Immature natural killer cell (primary cell): ENCODE data around the gene SMARCE1. TPM values are rescaled to one million over a fixed set of nuclear protein-coding genes. Genes with fewer than 3 reads are reported as not detected.

ENCODE experiments used
- DNase-seq, 3 donors: peaks; one replicate each; pipeline ENCODE4 v3.0.0; 2022; ENCODE audit warnings: mixed read lengths in 1 of 3
- H3K27ac Mint-ChIP-seq, 6 donors: one replicate each; pipeline ENCODE4 v1.8.0; 2020; ENCODE audit warnings: mixed read lengths in 6 of 6, mild to moderate bottlenecking in 5 of 6, inconsistent platforms in 4 of 6, moderate library complexity in 3 of 6
- H3K27me3 Mint-ChIP-seq, 3 donors: one replicate each; pipeline ENCODE4 v1.8.0; 2020 to 2021; ENCODE audit warnings: low read depth in 3 of 3, mild to moderate bottlenecking in 3 of 3, mixed read lengths in 3 of 3, moderate library complexity in 3 of 3, inconsistent platforms in 1 of 3
- H3K36me3 Mint-ChIP-seq, 3 donors: one replicate each; pipeline ENCODE4 v1.8.0; 2020; ENCODE audit warnings: mixed read lengths in 3 of 3, inconsistent platforms in 2 of 3, mild to moderate bottlenecking in 2 of 3
- H3K4me1 Mint-ChIP-seq, 2 donors: one replicate each; pipeline ENCODE4 v1.8.0; 2020; ENCODE audit warnings: inconsistent platforms in 2 of 2, mild to moderate bottlenecking in 2 of 2, mixed read lengths in 2 of 2, moderate library complexity in 1 of 2
- H3K4me3 Mint-ChIP-seq, 5 donors: one replicate each; pipeline ENCODE4 v1.8.0; 2020; ENCODE audit warnings: mild to moderate bottlenecking in 5 of 5, mixed read lengths in 5 of 5, inconsistent platforms in 3 of 5, moderate library complexity in 3 of 5
- H3K9me3 Mint-ChIP-seq, 6 donors: one replicate each; pipeline ENCODE4 v1.8.0; 2020; ENCODE audit warnings: mild to moderate bottlenecking in 6 of 6, mixed read lengths in 6 of 6, inconsistent platforms in 4 of 6, moderate library complexity in 3 of 6
- polyA plus RNA-seq, 3 donors: library from polyadenylated mRNA; unstranded; fragments of 300-500 nt; fragmentation: Illumina TruSeq; gene quantifications; one replicate each; pipeline ENCODE4 v1.2.3, GENCODE V29; 2021

SMARCE1 gene
- 100 to 1,000 TPM; 196 to 261 (median 223) TPM for polyA plus RNA-seq

GRCh38 chr17:40647624-40648383 lies at the start of gene SMARCE1:
Gene SMARCE1 (minus strand): TSS chr17:40647818. CDS start chr17:40645802, 2,016 bp downstream.
- Mint-ChIP-seq H3K9me3 (no peaks in the 10 kb centered on the region), H3K4me3 (peak within 1 kb of the TSS; percentile 90 to 98 (median 95)), H3K36me3 (peaks cover 0 to 19% (median 13%) of the 10 kb centered on the region in 3 donors), H3K27ac (peak within 1 kb of the TSS; percentile 96 to 99 (median 98)), H3K27me3 (peaks cover 12 to 22% (median 21%) of the 10 kb centered on the region in 3 donors), H3K4me1 (peaks cover 42 to 63% of the 10 kb centered on the region in 2 donors)
- DNase-seq = peak; percentile 86 to 89 (median 89)

DNA sequence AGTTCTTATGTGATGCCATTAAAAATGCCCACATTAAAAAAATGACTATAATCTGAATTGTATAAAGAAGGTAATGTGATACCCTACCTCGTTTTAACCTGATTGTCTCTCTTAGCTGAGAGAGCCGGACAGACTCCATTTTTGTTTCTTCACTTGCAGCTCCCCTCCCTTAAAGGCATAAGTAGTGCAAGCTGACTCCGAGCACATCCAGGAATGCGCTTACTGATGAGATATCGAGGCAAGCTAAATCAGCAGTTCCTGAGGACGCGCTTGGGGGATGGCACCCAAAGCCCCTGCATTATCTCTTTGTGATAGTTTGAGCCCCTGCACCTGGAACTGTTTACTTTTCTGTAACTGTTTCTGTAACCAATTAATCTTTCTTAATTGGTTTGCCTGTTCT lies 49.7 kb upstream of the SMARCE1 start:
- H3K36me3 Mint-ChIP-seq = no peaks in the 10 kb centered on the region
- no peak overlapping the region for H3K27ac Mint-ChIP-seq
- no peaks in the 10 kb centered on the region for H3K4me1 Mint-ChIP-seq
- no peak for DNase-seq
- H3K27me3 Mint-ChIP-seq = peaks cover 6 to 15% (median 13%) of the 10 kb centered on the region in 3 donors
- no peaks in the 10 kb centered on the region for H3K9me3 Mint-ChIP-seq
- no peak overlapping the region for H3K4me3 Mint-ChIP-seq

DNA sequence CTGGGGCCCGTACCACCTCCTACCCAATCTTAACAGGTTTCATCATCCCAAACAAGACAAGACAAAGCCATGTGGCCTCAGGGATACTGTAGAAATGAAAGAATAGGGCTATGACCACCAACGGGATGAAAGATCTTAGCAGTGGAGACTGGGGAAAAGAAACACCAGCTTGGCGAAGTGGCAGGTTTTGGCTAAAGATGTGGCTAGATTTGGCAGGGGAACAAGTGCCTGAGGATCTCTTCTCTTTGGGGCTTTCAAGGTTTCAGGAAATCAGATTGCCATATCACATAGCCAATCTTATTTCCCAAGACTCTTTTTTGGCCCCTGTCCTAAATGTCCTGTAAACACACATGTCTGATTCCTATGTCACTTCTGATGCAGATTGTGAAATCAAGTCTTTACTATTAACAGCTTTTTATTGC lies 49.0 kb upstream of the SMARCE1 start:
- DNase-seq = no peak
- no peaks in the 10 kb centered on the region for H3K4me1 Mint-ChIP-seq
- no peak overlapping the region for H3K4me3 Mint-ChIP-seq
- H3K27ac Mint-ChIP-seq = no peak overlapping the region
- H3K36me3 Mint-ChIP-seq = no peaks in the 10 kb centered on the region
- H3K9me3 Mint-ChIP-seq = no peaks in the 10 kb centered on the region
- peaks cover 4 to 17% (median 13%) of the 10 kb centered on the region in 3 donors for H3K27me3 Mint-ChIP-seq

- Mint-ChIP-seq H3K27me3 (peaks cover 2 to 18% (median 12%) of the 10 kb centered on the region in 3 donors), H3K4me1 (no peaks in the 10 kb centered on the region)
These were observed 48.4 kb upstream of the SMARCE1 start for GRCh38 chr17:40695874-40696472.

GRCh38 chr17:40694584-40694983 lies 47.0 kb upstream of the SMARCE1 start:
- DNase-seq = no peak
- no peak overlapping the region for H3K4me3 Mint-ChIP-seq
- H3K27me3 Mint-ChIP-seq = peaks cover 2 to 23% (median 10%) of the 10 kb centered on the region in 3 donors
- H3K4me1 Mint-ChIP-seq = no peaks in the 10 kb centered on the region
- no peak overlapping the region for H3K27ac Mint-ChIP-seq
- no peaks in the 10 kb centered on the region for H3K36me3 Mint-ChIP-seq
- no peaks in the 10 kb centered on the region for H3K9me3 Mint-ChIP-seq

More at GRCh38 chr17:40695874-40696472, 48.4 kb upstream of the SMARCE1 start:
- no peak overlapping the region for H3K4me3 Mint-ChIP-seq
- H3K36me3 Mint-ChIP-seq = no peaks in the 10 kb centered on the region
- no peaks in the 10 kb centered on the region for H3K9me3 Mint-ChIP-seq
- DNase-seq = no peak
- no peak overlapping the region for H3K27ac Mint-ChIP-seq

DNA sequence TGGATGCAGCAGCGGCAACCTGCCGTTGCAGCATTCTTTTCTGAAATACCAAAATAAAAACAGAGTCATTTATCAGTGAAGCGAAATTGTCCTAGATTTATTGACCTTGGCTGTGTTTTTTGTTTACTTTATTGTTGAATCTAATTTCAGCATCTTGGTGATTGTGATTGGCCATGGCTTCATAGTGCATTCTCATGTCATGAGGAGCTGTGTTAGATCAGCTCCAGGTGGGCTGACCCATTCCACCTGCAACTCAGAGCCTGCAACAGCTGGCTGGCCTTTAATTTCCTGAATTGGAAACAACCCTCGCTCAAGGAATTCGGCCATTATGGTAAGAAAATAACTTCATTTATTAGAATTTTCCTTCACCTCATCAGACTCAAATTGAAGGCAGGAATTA lies 39.5 kb upstream of the SMARCE1 start:
- Mint-ChIP-seq H3K4me3 (no peak overlapping the region), H3K27me3 (peaks cover 0 to 10% (median 2%) of the 10 kb centered on the region in 3 donors), H3K27ac (no peak overlapping the region), H3K36me3 (no peaks in the 10 kb centered on the region), H3K4me1 (no peaks in the 10 kb centered on the region), H3K9me3 (no peaks in the 10 kb centered on the region)
- no peak for DNase-seq

DNA sequence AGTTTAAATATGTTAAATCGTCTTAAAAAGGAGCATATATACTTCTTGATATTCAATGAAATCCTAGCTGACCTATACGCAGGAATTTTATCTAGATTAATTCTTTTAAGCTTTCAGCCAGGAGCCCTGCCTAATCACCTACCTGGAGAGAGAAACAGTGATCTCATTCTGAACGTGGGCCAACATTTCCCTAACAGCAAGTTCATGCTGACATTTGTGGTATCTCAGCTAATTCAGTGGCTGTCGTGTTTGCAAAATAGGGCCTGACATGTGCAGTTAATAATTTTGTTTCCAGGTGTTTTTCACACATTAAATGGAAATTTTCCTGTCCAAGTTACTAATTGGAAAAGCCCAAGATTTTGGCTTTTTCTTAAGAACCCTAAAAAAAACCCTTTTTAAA lies 38.6 kb upstream of the SMARCE1 start:
- Mint-ChIP-seq H3K36me3 (no peaks in the 10 kb centered on the region), H3K27me3 (peaks cover 0 to 7% (median 2%) of the 10 kb centered on the region in 3 donors), H3K9me3 (no peaks in the 10 kb centered on the region), H3K4me3 (no peak overlapping the region), H3K4me1 (no peaks in the 10 kb centered on the region), H3K27ac (no peak overlapping the region)
- DNase-seq = no peak

GRCh38 chr17:40680998-40681397 lies 33.4 kb upstream of the SMARCE1 start:
- DNase-seq = no peak
- H3K4me3 Mint-ChIP-seq = no peak overlapping the region
- H3K27me3 Mint-ChIP-seq = peaks cover 3 to 15% (median 10%) of the 10 kb centered on the region in 3 donors
- H3K36me3 Mint-ChIP-seq = no peaks in the 10 kb centered on the region
- H3K9me3 Mint-ChIP-seq = no peaks in the 10 kb centered on the region
- no peak overlapping the region for H3K27ac Mint-ChIP-seq
- H3K4me1 Mint-ChIP-seq = no peaks in the 10 kb centered on the region

- H3K4me3 Mint-ChIP-seq = no peak overlapping the region
- no peaks in the 10 kb centered on the region for H3K4me1 Mint-ChIP-seq
- H3K27me3 Mint-ChIP-seq = peaks cover 4 to 15% (median 8%) of the 10 kb centered on the region in 3 donors
- DNase-seq = no peak
- H3K27ac Mint-ChIP-seq = no peak overlapping the region
- no peaks in the 10 kb centered on the region for H3K9me3 Mint-ChIP-seq
- no peaks in the 10 kb centered on the region for H3K36me3 Mint-ChIP-seq
These were observed 31.9 kb upstream of the SMARCE1 start for GRCh38 chr17:40679523-40679907.

- Mint-ChIP-seq H3K4me1 (no peaks in the 10 kb centered on the region), H3K27ac (no peak overlapping the region), H3K27me3 (peaks cover 4 to 15% (median 8%) of the 10 kb centered on the region in 3 donors), H3K4me3 (no peak overlapping the region), H3K9me3 (no peaks in the 10 kb centered on the region), H3K36me3 (no peaks in the 10 kb centered on the region)
- DNase-seq = no peak
These were observed 31.4 kb upstream of the SMARCE1 start for GRCh38 chr17:40678902-40679522.

DNA sequence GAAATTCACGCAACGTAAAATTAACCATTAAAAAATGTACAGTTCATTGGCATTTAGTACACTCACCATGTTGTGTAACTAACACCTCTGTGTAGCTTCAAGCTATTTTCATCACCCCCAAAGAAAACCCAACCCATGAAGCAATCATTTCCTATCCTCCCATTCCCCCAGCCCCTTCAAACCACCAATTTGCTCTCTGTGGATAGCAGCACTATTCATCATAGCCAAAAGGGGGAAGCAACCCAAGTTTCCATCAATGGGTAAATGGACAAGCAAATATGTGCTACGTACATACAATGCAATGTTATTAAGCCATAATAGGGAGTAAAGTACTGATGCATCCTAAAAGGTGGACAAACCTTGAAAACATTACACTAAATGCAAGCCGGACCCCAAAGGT lies 28.3 kb upstream of the SMARCE1 start:
- Mint-ChIP-seq H3K4me1 (no peaks in the 10 kb centered on the region), H3K27ac (no peak overlapping the region), H3K27me3 (peaks cover 9 to 13% (median 11%) of the 10 kb centered on the region in 3 donors), H3K4me3 (no peak overlapping the region), H3K36me3 (no peaks in the 10 kb centered on the region), H3K9me3 (no peaks in the 10 kb centered on the region)
- no peak for DNase-seq

DNA sequence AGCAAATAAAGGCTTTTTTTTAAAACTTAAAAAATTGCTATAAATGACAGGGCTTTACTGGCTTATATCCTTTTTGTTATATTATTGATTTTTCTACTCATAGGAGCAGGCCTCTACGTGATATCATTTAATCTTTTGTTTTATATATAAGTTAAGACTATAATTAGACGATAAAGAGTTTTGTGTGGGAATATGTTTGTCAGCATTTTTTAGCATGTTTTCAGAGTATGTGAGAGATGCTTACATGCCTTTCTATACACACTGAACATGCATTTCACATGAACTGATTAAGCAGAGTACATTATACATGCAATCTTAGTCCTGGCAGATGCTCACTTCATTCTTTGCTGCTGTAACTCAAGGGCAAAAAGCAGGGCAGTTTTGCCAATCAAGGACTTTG lies 25.0 kb upstream of the SMARCE1 start:
- H3K9me3 Mint-ChIP-seq = no peaks in the 10 kb centered on the region
- peaks cover 0 to 4% (median 0%) of the 10 kb centered on the region in 3 donors for H3K36me3 Mint-ChIP-seq
- H3K27me3 Mint-ChIP-seq = peaks cover 6 to 8% (median 7%) of the 10 kb centered on the region in 3 donors
- DNase-seq = no peak
- H3K4me3 Mint-ChIP-seq = no peak overlapping the region
- no peak overlapping the region for H3K27ac Mint-ChIP-seq
- no peaks in the 10 kb centered on the region for H3K4me1 Mint-ChIP-seq

- no peak for DNase-seq
- Mint-ChIP-seq H3K4me1 (no peaks in the 10 kb centered on the region), H3K27ac (no peak overlapping the region), H3K27me3 (peaks cover 4 to 15% (median 6%) of the 10 kb centered on the region in 3 donors), H3K9me3 (no peaks in the 10 kb centered on the region), H3K36me3 (peaks cover 0 to 4% (median 0%) of the 10 kb centered on the region in 3 donors), H3K4me3 (no peak overlapping the region)
These were observed 23.7 kb upstream of the SMARCE1 start for GRCh38 chr17:40671282-40671681.

DNA sequence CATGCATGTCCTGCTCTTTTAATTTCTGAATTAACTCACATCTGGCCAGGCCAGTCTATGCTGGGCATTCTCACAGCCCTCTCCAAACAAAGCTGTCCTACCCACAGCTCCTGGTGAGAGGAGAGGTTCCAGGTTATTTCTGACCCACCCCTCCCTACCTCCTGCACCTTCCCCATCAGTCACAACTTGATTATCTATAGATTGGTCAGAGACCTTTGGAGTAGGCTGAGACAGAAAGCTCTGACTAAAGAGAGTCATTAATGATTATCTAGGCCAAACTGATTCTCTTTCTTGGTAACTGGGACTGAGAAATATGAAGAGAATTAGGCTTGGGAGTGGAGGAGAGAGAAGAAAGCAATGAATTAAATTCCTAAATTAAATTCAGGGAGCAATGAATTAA lies 18.7 kb upstream of the SMARCE1 start:
- H3K4me3 Mint-ChIP-seq = no peak overlapping the region
- peaks cover 0 to 9% (median 0%) of the 10 kb centered on the region in 3 donors for H3K36me3 Mint-ChIP-seq
- no peaks in the 10 kb centered on the region for H3K4me1 Mint-ChIP-seq
- peaks cover 8 to 22% (median 14%) of the 10 kb centered on the region in 3 donors for H3K27me3 Mint-ChIP-seq
- H3K9me3 Mint-ChIP-seq = no peaks in the 10 kb centered on the region
- DNase-seq = no peak
- no peak overlapping the region for H3K27ac Mint-ChIP-seq
